ENCODE measurements around the gene SEMA5B. TPM values are rescaled to one million over a fixed set of nuclear protein-coding genes. Genes with fewer than 3 reads are reported as not detected.

Gene SEMA5B
- total and polyA plus RNA-seq, 12 donors, result 1.3 to 12.7 (median 7.4) TPM

- peak in 7 of 9 donors; percentile 18 to 50 (median 35) for TF ChIP-seq CTCF (IDR thresholded peaks at IDR 0.05)
- peak overlapping the region in 3 of 10 donors; percentile 17 to 86 (median 53) for H3K27ac ChIP-seq
- peaks cover 7 to 61% (median 23%) of the 10 kb centered on the region in 9 donors for H3K4me1 ChIP-seq
- H3K9me3 ChIP-seq, result no peaks in the 10 kb centered on the region
- DNase-seq (peak in 1 of 2 donors; percentile 21), ATAC-seq (peak in 5 of 8 donors; percentile 9 to 50 (median 32))
- H3K4me3 ChIP-seq, result no peak overlapping the region
- no peaks in the 10 kb centered on the region for H3K36me3 ChIP-seq
- intact Hi-C loops (cut with DNase I), result loop anchor here in 4 of 10 donors (2.0 to 5.0 kb wide), 3 partner anchors 40 to 75 kb away; partner anchors contain the start of gene SEMA5B (in 2 of the 4)
- no peaks in the 10 kb centered on the region for H3K27me3 ChIP-seq
- WGBS, 2 donors, result 56 to 57% methylated on average over 3 of the region's 3 CpGs
Measured at GRCh38 chr3:122952520-122952919, 75.0 kb downstream of the SEMA5B start.

- 60 to 66% methylated on average over 7 of the region's 7 CpGs for WGBS, 2 donors
- DNase-seq (no peak), ATAC-seq (peak in 6 of 8 donors; percentile 34 to 61 (median 49))
- Histone ChIP-seq H3K4me1 (peaks cover 0 to 46% (median 13%) of the 10 kb centered on the region in 9 donors), H3K9me3 (no peaks in the 10 kb centered on the region), H3K27ac (peak overlapping the region in 4 of 10 donors; percentile 15 to 33 (median 20)), H3K27me3 (no peaks in the 10 kb centered on the region), H3K36me3 (no peaks in the 10 kb centered on the region), H3K4me3 (no peak overlapping the region)
- peak in 7 of 9 donors; percentile 17 to 47 (median 37) for TF ChIP-seq CTCF (IDR thresholded peaks at IDR 0.05)
- intact Hi-C loops (cut with DNase I), result loop anchor here in 7 of 10 donors (1.0 to 10.0 kb wide), 5 partner anchors 13 to 316 kb away; no protein-coding TSS in a partner anchor
Measured at GRCh38 chr3:122948408-122948807, 79.2 kb downstream of the SEMA5B start.

GRCh38 chr3:122947738-122948137 is 79.8 kb downstream of the SEMA5B start:
- peaks cover 0 to 2% (median 0%) of the 10 kb centered on the region in 7 donors for H3K27me3 ChIP-seq
- TF ChIP-seq CTCF (IDR thresholded peaks at IDR 0.05), result no peak
- ATAC-seq (peak in 3 of 8 donors; percentile 20 to 38 (median 25)), DNase-seq (no peak)
- no peak overlapping the region for H3K4me3 ChIP-seq
- no peaks in the 10 kb centered on the region for H3K9me3 ChIP-seq
- intact Hi-C loops (cut with DNase I), result loop anchor here in 7 of 10 donors (1.0 to 10.0 kb wide), 5 partner anchors 14 to 317 kb away; no protein-coding TSS in a partner anchor
- H3K36me3 ChIP-seq, result no peaks in the 10 kb centered on the region
- 25 to 49% methylated on average over 2 of the region's 2 CpGs for WGBS, 2 donors
- H3K4me1 ChIP-seq, result peaks cover 0 to 48% (median 17%) of the 10 kb centered on the region in 9 donors
- peak overlapping the region in 4 of 10 donors; percentile 7 to 33 (median 18) for H3K27ac ChIP-seq

- TF ChIP-seq CTCF (IDR thresholded peaks at IDR 0.05), result no peak
- Histone ChIP-seq H3K36me3 (no peaks in the 10 kb centered on the region), H3K4me3 (no peak overlapping the region), H3K9me3 (no peaks in the 10 kb centered on the region), H3K27me3 (peaks cover 0 to 4% (median 0%) of the 10 kb centered on the region in 7 donors), H3K27ac (peak overlapping the region in 2 of 10 donors; percentile 7 to 15), H3K4me1 (peaks cover 0 to 47% (median 19%) of the 10 kb centered on the region in 9 donors)
- WGBS, 2 donors, result 68 to 70% methylated on average over 7 of the region's 7 CpGs
- intact Hi-C loops (cut with DNase I), result loop anchor here in 6 of 10 donors (5.0 to 10.0 kb wide), 4 partner anchors 45 to 318 kb away; no protein-coding TSS in a partner anchor
- DNase-seq (no peak), ATAC-seq (peak in 2 of 8 donors; percentile 2 to 16)
Measured at GRCh38 chr3:122947196-122947595, 80.4 kb downstream of the SEMA5B start.
